HepG2 (cell line): Measurements from ENCODE around the gene IL17D. TPM values are rescaled to one million over a fixed set of nuclear protein-coding genes. Genes with fewer than 3 reads are reported as not detected.

Source experiments
- E2F1 ChIP-seq: sonication (generic); formaldehyde crosslinking; IDR thresholded peaks from 2 replicates; pipeline ENCODE4 v1.5.0; 2020; ENCODE audit warnings: missing genetic modification reagents
- EEA1 ChIP-seq: sonication (generic); formaldehyde crosslinking; IDR thresholded peaks from 2 replicates; pipeline ENCODE4 v1.5.1; 2020; ENCODE audit warnings: mild to moderate bottlenecking, missing genetic modification reagents, borderline replicate concordance
- HIC2 ChIP-seq: sonication (generic); formaldehyde crosslinking; IDR thresholded peaks from 2 replicates; pipeline ENCODE4 v1.9.0; 2022; ENCODE audit warnings: low read depth, missing genetic modification reagents
- KAT8 ChIP-seq: IDR thresholded peaks from 2 replicates; pipeline ENCODE4 v1.6.1; 2016; ENCODE audit warnings: missing genetic modification reagents, missing compliant biosample characterization
- KDM1A ChIP-seq: IDR thresholded peaks from 2 replicates; pipeline ENCODE4 v1.6.1; 2016; ENCODE audit warnings: missing compliant biosample characterization
- NFE2L1 ChIP-seq: sonication (generic); formaldehyde crosslinking; IDR thresholded peaks from 2 replicates; pipeline ENCODE4 v1.4.0; 2020; ENCODE audit warnings: missing genetic modification reagents, mild to moderate bottlenecking, borderline replicate concordance
- STAT6 ChIP-seq: sonication (generic); formaldehyde crosslinking; IDR thresholded peaks from 2 replicates; pipeline ENCODE4 v1.4.0; 2020; ENCODE audit warnings: missing genetic modification reagents, mild to moderate bottlenecking, borderline replicate concordance
- ZBTB26 ChIP-seq: IDR thresholded peaks from 2 replicates; pipeline ENCODE4 v1.6.1; 2016; ENCODE audit warnings: missing compliant biosample characterization, missing genetic modification reagents, borderline replicate concordance
- ZNF652 ChIP-seq: IDR thresholded peaks from 2 replicates; pipeline ENCODE4 v1.6.1; 2016; ENCODE audit warnings: low read depth, borderline replicate concordance
- polyA plus RNA-seq, 8 experiments: library from polyadenylated mRNA; depleted of rRNA in 3 of 8; stranded (reverse) in 7 of 8; unstranded in 1 of 8; fragments of >200 nt; fragmentation: Illumina TruSeq in 4 of 8; extraction: Trizol in 4 of 8; gene quantifications; 2 replicates each; pipeline versions ENCODE4 v1.2.1 to v1.2.3, GENCODE V29; 2011 to 2016; ENCODE audit warnings: low read depth in 4 of 8, missing spikeins in 1 of 8, mixed read lengths in 1 of 8; ENCODE audit not compliant: insufficient read depth in 1 of 8
- total RNA-seq, 5 experiments: library from RNA; depleted of rRNA; stranded (reverse); fragments of >200 nt; fragmentation: Illumina TruSeq; extraction: Trizol; gene quantifications; 2 replicates each; pipeline ENCODE4 v1.2.3, GENCODE V29; 2016; ENCODE audit warnings: low read depth in 1 of 5

Gene IL17D
- total and polyA plus RNA-seq, 2 of the 13 experiments (the other 11 are each of a cell fraction or from before 2014, with no cell fraction given), result 1.1 to 2.2 TPM

GRCh38 chr13:20721058-20721453, 17.6 kb downstream of the IL17D start (continued):
- TF ChIP-seq EEA1 (CRISPR knock-in tag) (no peak), STAT6 (no peak), KAT8 (CRISPR knock-in tag) (no peak), ZBTB26 (CRISPR knock-in tag) (no peak), ZNF652 (CRISPR knock-in tag) (no peak), KDM1A (CRISPR knock-in tag) (no peak), NFE2L1 (CRISPR knock-in tag) (no peak), E2F1 (no peak), HIC2 (CRISPR knock-in tag) (no peak)
